Effector memory CD4-positive, alpha-beta T cell (primary cell): Measurements from ENCODE around the gene CLNK.

Experiments
- DNase-seq, 3 donors: peaks; one replicate each; pipeline ENCODE4 v3.0.0-alpha.2; 2020
- H3K27ac ChIP-seq: 2 replicates; pipeline ENCODE4 v1.7.0; 2013; ENCODE audit warnings: mild to moderate bottlenecking, low read length, moderate library complexity; ENCODE audit not compliant: insufficient read depth, poor library complexity, severe bottlenecking
- H3K27me3 ChIP-seq: replicated peaks from 2 replicates; pipeline ENCODE4 v1.7.0; 2013; ENCODE audit warnings: mild to moderate bottlenecking, low read length; ENCODE audit not compliant: insufficient read depth, control insufficient read depth, poor library complexity, severe bottlenecking
- H3K36me3 ChIP-seq: 2 replicates; pipeline ENCODE4 v1.7.0; 2013; ENCODE audit warnings: mild to moderate bottlenecking, low read length, moderate library complexity; ENCODE audit not compliant: control insufficient read depth, insufficient read depth
- H3K4me1 ChIP-seq: 2 replicates; pipeline ENCODE4 v1.7.0; 2013; ENCODE audit warnings: low read length, mild to moderate bottlenecking; ENCODE audit not compliant: control insufficient read depth, insufficient read depth, poor library complexity, severe bottlenecking
- H3K4me3 ChIP-seq: 2 replicates; pipeline ENCODE4 v1.7.0; 2013; ENCODE audit warnings: low read length, low read depth, mild to moderate bottlenecking; ENCODE audit not compliant: insufficient read depth, poor library complexity, severe bottlenecking
- H3K9me3 ChIP-seq: 2 replicates; pipeline ENCODE4 v1.7.0; 2013; ENCODE audit warnings: mild to moderate bottlenecking, low read length, moderate library complexity; ENCODE audit not compliant: control insufficient read depth

CLNK gene

GRCh38 chr4:10532155-10532554 lies 152.4 kb downstream of the CLNK start:
- Histone ChIP-seq H3K27me3 (no peaks in the 10 kb centered on the region), H3K9me3 (no peaks in the 10 kb centered on the region), H3K4me1 (no peaks in the 10 kb centered on the region), H3K27ac (no peak overlapping the region), H3K4me3 (no peak overlapping the region), H3K36me3 (no peaks in the 10 kb centered on the region)
- no peak for DNase-seq

- DNase-seq = no peak
- Histone ChIP-seq H3K36me3 (no peaks in the 10 kb centered on the region), H3K4me1 (no peaks in the 10 kb centered on the region), H3K27me3 (no peaks in the 10 kb centered on the region), H3K4me3 (no peak overlapping the region), H3K27ac (no peak overlapping the region), H3K9me3 (no peaks in the 10 kb centered on the region)
Observed at GRCh38 chr4:10530137-10530786, 154.3 kb downstream of the CLNK start.

- no peak overlapping the region for H3K27ac ChIP-seq
Observed at GRCh38 chr4:10529291-10530136, 155.1 kb downstream of the CLNK start.

GRCh38 chr4:10527438-10527837 lies 157.1 kb downstream of the CLNK start:
- H3K9me3 ChIP-seq = no peaks in the 10 kb centered on the region
- H3K4me3 ChIP-seq = no peak overlapping the region
- H3K4me1 ChIP-seq = no peaks in the 10 kb centered on the region
- no peak for DNase-seq
- no peaks in the 10 kb centered on the region for H3K36me3 ChIP-seq
- no peaks in the 10 kb centered on the region for H3K27me3 ChIP-seq
- H3K27ac ChIP-seq = no peak overlapping the region

More at GRCh38 chr4:10529291-10530136, 155.1 kb downstream of the CLNK start:
- H3K4me3 ChIP-seq = no peak overlapping the region
- H3K36me3 ChIP-seq = no peaks in the 10 kb centered on the region
- H3K4me1 ChIP-seq = no peaks in the 10 kb centered on the region
- H3K9me3 ChIP-seq = no peaks in the 10 kb centered on the region
- no peak for DNase-seq
- no peaks in the 10 kb centered on the region for H3K27me3 ChIP-seq

GRCh38 chr4:10526429-10527222 lies 157.9 kb downstream of the CLNK start:
- no peaks in the 10 kb centered on the region for H3K4me1 ChIP-seq
- H3K4me3 ChIP-seq = no peak overlapping the region
- no peaks in the 10 kb centered on the region for H3K27me3 ChIP-seq
- no peak overlapping the region for H3K27ac ChIP-seq
- H3K36me3 ChIP-seq = no peaks in the 10 kb centered on the region
- H3K9me3 ChIP-seq = no peaks in the 10 kb centered on the region
- DNase-seq = no peak

- no peak overlapping the region for H3K4me3 ChIP-seq
- H3K27me3 ChIP-seq = no peaks in the 10 kb centered on the region
- H3K4me1 ChIP-seq = no peaks in the 10 kb centered on the region
- DNase-seq = no peak
- no peaks in the 10 kb centered on the region for H3K36me3 ChIP-seq
- H3K27ac ChIP-seq = no peak overlapping the region
- H3K9me3 ChIP-seq = no peaks in the 10 kb centered on the region
Observed at GRCh38 chr4:10524196-10524833, 160.3 kb downstream of the CLNK start.

- H3K4me3 ChIP-seq = no peak overlapping the region
- H3K27ac ChIP-seq = no peak overlapping the region
- H3K36me3 ChIP-seq = no peaks in the 10 kb centered on the region
- no peak for DNase-seq
- H3K4me1 ChIP-seq = no peaks in the 10 kb centered on the region
- no peaks in the 10 kb centered on the region for H3K27me3 ChIP-seq
- H3K9me3 ChIP-seq = no peaks in the 10 kb centered on the region
Observed at GRCh38 chr4:10521424-10521823, 163.1 kb downstream of the CLNK start.

- Histone ChIP-seq H3K27ac (no peak overlapping the region), H3K27me3 (no peaks in the 10 kb centered on the region), H3K4me3 (no peak overlapping the region), H3K9me3 (no peaks in the 10 kb centered on the region), H3K4me1 (no peaks in the 10 kb centered on the region), H3K36me3 (no peaks in the 10 kb centered on the region)
- no peak for DNase-seq
Observed at GRCh38 chr4:10509733-10510132, 174.8 kb downstream of the CLNK start.

GRCh38 chr4:10506077-10506476 lies 178.5 kb downstream of the CLNK start:
- H3K9me3 ChIP-seq = no peaks in the 10 kb centered on the region
- DNase-seq = no peak
- H3K27ac ChIP-seq = no peak overlapping the region
- H3K36me3 ChIP-seq = no peaks in the 10 kb centered on the region
- no peaks in the 10 kb centered on the region for H3K4me1 ChIP-seq
- no peak overlapping the region for H3K4me3 ChIP-seq
- no peaks in the 10 kb centered on the region for H3K27me3 ChIP-seq
